ENCODE data around the gene NAA40. TPM values are rescaled to one million over a fixed set of nuclear protein-coding genes. Genes with fewer than 3 reads are reported as not detected.
A peak's percentile ranks its signal among the peaks of the same experiment; 100 is the strongest.

Gene NAA40
- total RNA-seq, 3 donors from 2014 or later = 5.9 to 27.4 (median 19.7) TPM

DNA sequence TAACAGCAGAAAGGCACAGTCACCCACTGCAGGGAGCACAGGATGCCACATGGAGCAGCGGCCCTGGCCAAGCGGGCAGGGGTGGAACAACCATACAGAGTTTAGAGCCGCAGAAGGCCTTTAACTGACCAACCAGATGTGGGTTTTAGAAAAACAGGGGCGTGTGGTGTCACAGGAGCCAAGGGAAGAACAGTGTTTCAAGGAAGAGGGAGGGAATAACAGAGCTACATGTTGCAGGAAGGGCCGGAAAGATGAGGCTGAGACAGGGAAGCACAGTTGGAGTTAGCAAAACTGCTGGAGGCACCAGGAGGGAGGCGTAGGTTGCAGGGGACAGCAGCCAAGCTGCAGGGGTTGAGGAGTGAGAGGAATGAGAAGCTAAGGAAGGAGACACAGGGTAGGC is 7.8 kb upstream of the NAA40 start:
- intact Hi-C loops (cut with DNase I; ENCODE audit: low total_unique reads) = no loop called here
- H3K9me3 ChIP-seq = no peaks in the 10 kb centered on the region
- H3K27me3 ChIP-seq = no peaks in the 10 kb centered on the region
- TF ChIP-seq POLR2A (IDR thresholded peaks at IDR 0.05) (no peak), POLR2AphosphoS5 (IDR thresholded peaks at IDR 0.05) (no peak)
- TF ChIP-seq, protein P1, sequence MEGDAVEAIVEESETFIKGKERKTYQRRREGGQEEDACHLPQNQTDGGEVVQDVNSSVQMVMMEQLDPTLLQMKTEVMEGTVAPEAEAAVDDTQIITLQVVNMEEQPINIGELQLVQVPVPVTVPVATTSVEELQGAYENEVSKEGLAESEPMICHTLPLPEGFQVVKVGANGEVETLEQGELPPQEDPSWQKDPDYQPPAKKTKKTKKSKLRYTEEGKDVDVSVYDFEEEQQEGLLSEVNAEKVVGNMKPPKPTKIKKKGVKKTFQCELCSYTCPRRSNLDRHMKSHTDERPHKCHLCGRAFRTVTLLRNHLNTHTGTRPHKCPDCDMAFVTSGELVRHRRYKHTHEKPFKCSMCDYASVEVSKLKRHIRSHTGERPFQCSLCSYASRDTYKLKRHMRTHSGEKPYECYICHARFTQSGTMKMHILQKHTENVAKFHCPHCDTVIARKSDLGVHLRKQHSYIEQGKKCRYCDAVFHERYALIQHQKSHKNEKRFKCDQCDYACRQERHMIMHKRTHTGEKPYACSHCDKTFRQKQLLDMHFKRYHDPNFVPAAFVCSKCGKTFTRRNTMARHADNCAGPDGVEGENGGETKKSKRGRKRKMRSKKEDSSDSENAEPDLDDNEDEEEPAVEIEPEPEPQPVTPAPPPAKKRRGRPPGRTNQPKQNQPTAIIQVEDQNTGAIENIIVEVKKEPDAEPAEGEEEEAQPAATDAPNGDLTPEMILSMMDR (IDR thresholded peaks at IDR 0.05) = no peak
- no peak overlapping the region for H3K4me3 ChIP-seq
- peak overlapping the region in 1 of 2 donors; percentile 25 for H3K27ac ChIP-seq
- DNase-seq (ENCODE audit: low spot score in 2 of 2) = no peak
- no peaks in the 10 kb centered on the region for H3K4me1 ChIP-seq
- H3K36me3 ChIP-seq = no peaks in the 10 kb centered on the region

DNA sequence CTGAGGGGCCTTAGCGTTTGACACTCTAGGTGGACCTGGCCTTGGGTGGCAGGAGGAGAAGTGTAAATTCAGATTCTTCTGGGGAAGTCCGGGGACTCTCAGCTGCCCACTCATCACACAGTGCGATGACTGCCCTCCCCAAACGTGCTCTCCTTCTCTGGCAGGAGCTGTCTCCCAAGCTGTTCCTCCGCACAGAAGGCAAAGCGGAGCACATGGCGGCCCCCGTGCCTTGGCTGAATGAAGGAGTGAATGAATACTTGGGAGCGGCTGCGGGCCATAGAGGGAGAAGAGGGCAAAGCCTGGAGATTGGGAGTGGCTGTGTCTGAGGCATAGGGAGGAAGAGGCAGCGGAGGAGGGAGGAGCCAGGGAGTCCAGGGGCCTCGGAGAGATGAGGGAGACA is 6.9 kb upstream of the NAA40 start:
- Histone ChIP-seq H3K27me3 (no peaks in the 10 kb centered on the region), H3K4me3 (no peak overlapping the region), H3K27ac (no peak overlapping the region), H3K9me3 (no peaks in the 10 kb centered on the region), H3K36me3 (no peaks in the 10 kb centered on the region), H3K4me1 (no peaks in the 10 kb centered on the region)
- DNase-seq (ENCODE audit: low spot score in 2 of 2) = no peak
- intact Hi-C loops (cut with DNase I; ENCODE audit: low total_unique reads) = no loop called here
- no peak for TF ChIP-seq POLR2A (IDR thresholded peaks at IDR 0.05)
- TF ChIP-seq, protein P1 (IDR thresholded peaks at IDR 0.05) = no peak

DNA sequence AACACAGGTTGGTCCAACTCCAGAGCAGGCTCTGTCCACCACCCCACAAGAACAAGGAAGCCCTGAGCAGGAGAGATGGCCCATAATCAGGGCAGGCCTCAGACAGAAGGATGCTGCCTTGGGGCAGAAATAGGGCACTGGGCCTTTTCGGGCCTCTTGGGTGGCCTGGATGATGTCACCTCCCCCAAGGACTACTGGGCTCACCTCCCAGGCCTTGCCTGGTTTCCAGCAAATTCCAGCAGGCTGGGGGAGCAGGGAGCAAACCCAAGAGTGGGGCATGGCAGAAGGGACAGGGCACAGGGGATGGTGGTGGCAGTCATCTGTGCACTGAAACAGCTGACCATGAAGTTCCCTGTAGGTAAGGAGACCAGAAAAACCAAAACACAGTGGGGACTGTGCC is 5.3 kb upstream of the NAA40 start:
- TF ChIP-seq, protein P1 (IDR thresholded peaks at IDR 0.05) = no peak
- TF ChIP-seq POLR2AphosphoS5 (IDR thresholded peaks at IDR 0.05) (no peak), POLR2A (IDR thresholded peaks at IDR 0.05) (no peak)
- H3K9me3 ChIP-seq = no peaks in the 10 kb centered on the region
- H3K36me3 ChIP-seq = no peaks in the 10 kb centered on the region
- no peaks in the 10 kb centered on the region for H3K27me3 ChIP-seq
- no peak overlapping the region for H3K4me3 ChIP-seq
- no peaks in the 10 kb centered on the region for H3K4me1 ChIP-seq
- DNase-seq (ENCODE audit: low spot score in 2 of 2) = no peak
- H3K27ac ChIP-seq = no peak overlapping the region
- intact Hi-C loops (cut with DNase I; ENCODE audit: low total_unique reads) = no loop called here

DNA sequence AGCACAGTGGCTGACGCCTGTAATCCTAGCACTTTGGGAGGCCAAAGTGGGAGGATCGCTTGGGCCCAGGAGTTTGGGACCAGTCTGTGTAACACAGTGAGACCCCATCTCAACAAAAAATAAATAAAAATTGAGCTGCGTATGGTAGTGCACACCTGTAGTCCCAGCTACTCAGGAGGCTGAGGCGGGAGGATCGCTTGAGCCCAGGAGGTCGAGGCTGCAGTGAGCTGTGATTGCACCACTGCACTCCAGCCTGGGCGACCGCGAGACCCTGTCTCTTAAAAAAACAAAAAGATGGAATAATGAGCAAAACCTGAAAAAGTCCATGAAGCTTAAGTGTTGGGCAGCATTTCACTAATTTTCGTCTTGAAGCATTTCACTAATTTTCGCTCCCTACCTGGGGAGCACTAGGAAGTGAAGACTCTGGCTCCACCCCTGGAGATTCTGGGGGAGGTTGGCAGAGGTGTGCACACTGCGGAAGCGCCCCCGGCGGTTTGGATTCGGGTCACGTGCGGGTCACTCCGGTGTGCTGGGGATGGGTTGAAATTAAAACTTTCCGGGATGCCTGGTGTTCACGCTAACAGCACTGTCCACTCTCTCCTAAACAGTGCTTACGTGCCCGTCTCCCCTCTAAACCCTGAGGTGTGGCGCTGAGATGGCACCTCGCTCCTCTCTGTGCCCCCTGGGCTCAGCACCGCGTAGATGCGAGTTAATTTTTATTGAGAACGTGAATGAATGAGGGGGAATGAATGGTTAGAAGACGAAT is 906 bp upstream of the NAA40 start:
- DNase-seq (ENCODE audit: low spot score in 2 of 2) = no peak
- peak overlapping the region; percentile 68 to 76 (median 74) for H3K4me3 ChIP-seq
- TF ChIP-seq POLR2A (IDR thresholded peaks at IDR 0.05) = no peak
- TF ChIP-seq POLR2AphosphoS5 (IDR thresholded peaks at IDR 0.05) = no peak
- TF ChIP-seq, protein P1 (IDR thresholded peaks at IDR 0.05) = no peak
- H3K4me1 ChIP-seq = peaks cover 0 to 4% of the 10 kb centered on the region in 2 donors
- H3K27me3 ChIP-seq = no peaks in the 10 kb centered on the region
- no peaks in the 10 kb centered on the region for H3K36me3 ChIP-seq
- H3K9me3 ChIP-seq = no peaks in the 10 kb centered on the region
- intact Hi-C loops (cut with DNase I; ENCODE audit: low total_unique reads) = loop anchor here (2.0 kb wide), 1 partner anchor 169 kb away; the partner anchor contains the start of gene ZFTA
- H3K27ac ChIP-seq = peak overlapping the region; percentile 76 to 88

DNA sequence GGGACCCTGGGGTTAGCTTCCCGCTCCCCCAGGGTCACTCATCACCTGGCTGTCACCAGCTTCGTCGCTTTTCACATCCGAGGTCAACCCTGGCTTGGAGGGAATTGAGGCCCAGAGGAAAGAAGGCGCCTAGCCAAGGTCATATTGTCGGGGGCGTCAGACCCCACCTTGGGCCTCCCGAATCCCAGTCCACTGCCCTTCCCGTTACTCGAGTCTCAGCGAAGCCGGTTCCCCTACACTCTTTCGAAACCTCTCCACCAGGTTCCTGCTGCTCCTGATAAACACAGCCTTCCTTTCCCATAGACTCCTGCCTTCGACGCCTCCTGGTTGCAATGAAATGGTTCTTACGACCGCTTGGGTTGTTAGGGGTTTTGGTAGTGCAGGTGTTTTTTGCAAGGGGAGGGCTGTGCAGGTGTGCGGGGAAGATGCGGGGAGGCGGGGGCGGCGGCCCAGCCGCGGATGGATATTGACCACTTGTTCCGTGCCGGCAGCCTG is 642 bp downstream of the NAA40 start:
- DNase-seq (ENCODE audit: low spot score in 2 of 2) = no peak
- peak overlapping the region; percentile 76 to 88 for H3K27ac ChIP-seq
- H3K27me3 ChIP-seq = no peaks in the 10 kb centered on the region
- H3K36me3 ChIP-seq = no peaks in the 10 kb centered on the region
- TF ChIP-seq POLR2AphosphoS5 (IDR thresholded peaks at IDR 0.05) (no peak), POLR2A (IDR thresholded peaks at IDR 0.05) (no peak)
- TF ChIP-seq, protein P1 (IDR thresholded peaks at IDR 0.05) = no peak
- intact Hi-C loops (cut with DNase I; ENCODE audit: low total_unique reads) = loop anchor here (2.0 kb wide), 1 partner anchor 171 kb away; the partner anchor contains the start of gene ZFTA
- H3K4me1 ChIP-seq = peaks cover 0 to 4% of the 10 kb centered on the region in 2 donors
- no peaks in the 10 kb centered on the region for H3K9me3 ChIP-seq
- H3K4me3 ChIP-seq = peak overlapping the region; percentile 68 to 76 (median 74)
